Neural cell (in vitro differentiated cells): ENCODE results near the gene HIVEP1. TPM values are rescaled to one million over a fixed set of nuclear protein-coding genes. Genes with fewer than 3 reads are reported as not detected.

Experiments
- H2AFZ ChIP-seq: fragments of 200-600, 300-800 bp; sonication (generic), shearing (Covaris generic); 2 replicates; pipeline ENCODE4 v1.6.0; 2014; ENCODE audit warnings: low read depth, mild to moderate bottlenecking, antibody characterized with exemption, low read length, moderate library complexity
- H3F3A ChIP-seq: fragments of 200-600 bp; shearing (Covaris generic); 2 replicates; pipeline ENCODE4 v1.6.1; 2016; ENCODE audit warnings: mild to moderate bottlenecking, moderate library complexity, mixed read lengths, antibody characterized with exemption, low read length; ENCODE audit not compliant: insufficient read depth, poor library complexity, severe bottlenecking
- H3K27ac ChIP-seq: fragments of 200-600, 300-800 bp; sonication (generic), shearing (Covaris generic); 2 replicates; pipeline ENCODE4 v1.5.1; 2014; ENCODE audit warnings: mild to moderate bottlenecking, low read length, moderate library complexity
- H3K27me3 ChIP-seq: fragments of 300-800, 200-600 bp; sonication (generic), shearing (Covaris generic); 2 replicates; pipeline ENCODE4 v1.6.0; 2014; ENCODE audit warnings: mild to moderate bottlenecking, low read depth, low read length, moderate library complexity; ENCODE audit not compliant: insufficient read depth
- H3K36me3 ChIP-seq: fragments of 300-800, 200-600 bp; sonication (generic), shearing (Covaris generic); 2 replicates; pipeline ENCODE4 v1.5.1; 2014; ENCODE audit warnings: mild to moderate bottlenecking, antibody characterized with exemption, low read length, moderate library complexity; ENCODE audit not compliant: insufficient read depth
- H3K4me2 ChIP-seq: fragments of 300-800, 200-600 bp; sonication (generic), shearing (Covaris generic); 2 replicates; pipeline ENCODE4 v1.6.0; 2014; ENCODE audit warnings: mild to moderate bottlenecking, low read length
- H3K4me3 ChIP-seq: fragments of 300-800, 200-600 bp; sonication (generic), shearing (Covaris generic); 2 replicates; pipeline ENCODE4 v1.5.1; 2014; ENCODE audit warnings: mild to moderate bottlenecking, low read length, moderate library complexity
- H3K79me2 ChIP-seq: fragments of 200-600 bp; shearing (Covaris generic); replicated peaks from 2 replicates; pipeline ENCODE4 v1.6.0; 2014; ENCODE audit warnings: mild to moderate bottlenecking, low read length, moderate library complexity; ENCODE audit not compliant: insufficient read depth
- H3K9ac ChIP-seq: fragments of 300-800, 200-600 bp; sonication (generic), shearing (Covaris generic); 2 replicates; pipeline ENCODE4 v1.6.1; 2016; ENCODE audit warnings: mild to moderate bottlenecking, low read length, mixed read lengths
- H3K9me2 ChIP-seq: fragments of 200-600 bp; shearing (Covaris generic); 2 replicates; pipeline ENCODE4 v1.6.1; 2016; ENCODE audit warnings: mild to moderate bottlenecking, low read length, mixed read lengths; ENCODE audit not compliant: insufficient read depth
- H3K9me3 ChIP-seq: fragments of 200-600, 300-800 bp; sonication (generic), shearing (Covaris generic); 2 replicates; pipeline ENCODE4 v1.6.1; 2016; ENCODE audit warnings: mild to moderate bottlenecking, mixed run types, low read length, moderate library complexity, mixed read lengths
- H4K20me1 ChIP-seq: fragments of 200-600 bp; shearing (Covaris generic); 2 replicates; pipeline ENCODE4 v1.6.1; 2016; ENCODE audit warnings: mild to moderate bottlenecking, mixed run types; ENCODE audit not compliant: insufficient read depth
- CTCF ChIP-seq: fragments of 450-650 bp; IDR thresholded peaks from 2 replicates; pipeline ENCODE4 v1.5.1; 2014; ENCODE audit warnings: antibody characterized with exemption, mild to moderate bottlenecking, moderate library complexity; ENCODE audit not compliant: poor library complexity, severe bottlenecking
- EP300 ChIP-seq: fragments of 450-650 bp; conservative IDR thresholded peaks from 2 replicates; pipeline ENCODE4 v1.6.1; 2014; ENCODE audit warnings: antibody characterized with exemption, mild to moderate bottlenecking, moderate library complexity; ENCODE audit not compliant: poor library complexity, severe bottlenecking
- EZH2 ChIP-seq: fragments of 200-600, 300-800 bp; shearing (Covaris generic), sonication (generic); IDR thresholded peaks from 2 replicates; pipeline ENCODE4 v1.6.1; 2014; ENCODE audit warnings: antibody characterized with exemption, low read length, borderline replicate concordance, mild to moderate bottlenecking; ENCODE audit not compliant: insufficient read depth, poor library complexity, severe bottlenecking
- MXI1 ChIP-seq: fragments of 450-650 bp; conservative IDR thresholded peaks from 2 replicates; pipeline ENCODE4 v1.6.1; 2014; ENCODE audit warnings: antibody characterized with exemption, mild to moderate bottlenecking; ENCODE audit not compliant: poor library complexity, severe bottlenecking
- POLR2AphosphoS5 ChIP-seq: IDR thresholded peaks from 2 replicates; pipeline ENCODE4 v1.6.1; 2012
- RAD21 ChIP-seq: fragments of 450-650 bp; conservative IDR thresholded peaks from 2 replicates; pipeline ENCODE4 v1.6.1; 2014; ENCODE audit warnings: antibody characterized with exemption, mild to moderate bottlenecking, moderate library complexity
- REST ChIP-seq: IDR thresholded peaks from 2 replicates; pipeline ENCODE4 v1.6.1; 2012; ENCODE audit warnings: borderline replicate concordance
- SMC3 ChIP-seq: fragments of 450-650 bp; conservative IDR thresholded peaks from 2 replicates; pipeline ENCODE4 v1.6.1; 2014; ENCODE audit warnings: antibody characterized with exemption, mild to moderate bottlenecking, moderate library complexity; ENCODE audit not compliant: poor library complexity
- TAF1 ChIP-seq: IDR thresholded peaks from 2 replicates; pipeline ENCODE4 v1.6.1; 2012; ENCODE audit warnings: low read depth
- polyA plus RNA-seq: library from polyadenylated mRNA; depleted of rRNA; stranded (reverse); fragments of >200 nt; gene quantifications from 2 replicates; pipeline ENCODE4 v1.2.3, GENCODE V29; 2014

HIVEP1 gene
- polyA plus RNA-seq, 1 donor from 2014 or later = 3.6 TPM

- H3K27me3 ChIP-seq = no peaks in the 10 kb centered on the region
- no peaks in the 10 kb centered on the region for H3K9me3 ChIP-seq
- no peaks in the 10 kb centered on the region for H3F3A ChIP-seq
- no peak overlapping the region for H3K9ac ChIP-seq
- no peaks in the 10 kb centered on the region for H4K20me1 ChIP-seq
- peaks cover 28% of the 10 kb centered on the region for H3K79me2 ChIP-seq
- H3K4me2 ChIP-seq = no peak overlapping the region
- H2AFZ ChIP-seq = no peak overlapping the region
- TF ChIP-seq SMC3 = no peak
- TF ChIP-seq CTCF = no peak
- no peak for TF ChIP-seq RAD21
- TF ChIP-seq EP300 = no peak
- TF ChIP-seq TAF1 = no peak
- no peak for TF ChIP-seq EZH2
- no peak for TF ChIP-seq REST
- TF ChIP-seq MXI1 = no peak
- no peak for TF ChIP-seq POLR2AphosphoS5
- no peaks in the 10 kb centered on the region for H3K9me2 ChIP-seq
- H3K27ac ChIP-seq = no peak overlapping the region
- no peaks in the 10 kb centered on the region for H3K36me3 ChIP-seq
- no peak overlapping the region for H3K4me3 ChIP-seq
Measured at GRCh38 chr6:12024699-12025434, 12.8 kb downstream of the HIVEP1 start.

DNA sequence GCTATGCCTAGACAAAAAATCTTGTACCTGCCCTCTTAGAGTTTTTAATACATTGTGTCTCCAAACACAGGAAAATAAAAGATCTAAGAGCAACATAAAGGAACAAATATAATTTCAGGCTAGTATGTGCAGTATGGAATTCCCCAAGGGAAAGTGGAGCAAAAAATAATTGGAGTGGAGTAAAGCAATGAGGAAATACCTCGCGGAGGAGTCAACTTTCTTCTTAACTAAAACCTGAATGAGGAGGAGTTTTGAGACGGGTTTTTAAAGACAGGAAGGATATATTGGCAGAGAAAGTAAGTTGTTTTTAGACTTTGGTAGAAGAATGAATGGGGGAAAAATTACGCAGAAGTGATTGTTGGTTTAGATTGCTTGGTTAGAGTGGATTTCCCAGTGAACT lies 14.0 kb downstream of the HIVEP1 start:
- H3K27me3 ChIP-seq = no peaks in the 10 kb centered on the region
- H3K9me2 ChIP-seq = no peaks in the 10 kb centered on the region
- no peaks in the 10 kb centered on the region for H3F3A ChIP-seq
- H3K9me3 ChIP-seq = no peaks in the 10 kb centered on the region
- no peaks in the 10 kb centered on the region for H3K36me3 ChIP-seq
- H4K20me1 ChIP-seq = no peaks in the 10 kb centered on the region
- H3K27ac ChIP-seq = no peak overlapping the region
- no peak overlapping the region for H3K4me3 ChIP-seq
- H2AFZ ChIP-seq = no peak overlapping the region
- no peak overlapping the region for H3K9ac ChIP-seq
- H3K79me2 ChIP-seq = peaks cover 27% of the 10 kb centered on the region
- TF ChIP-seq SMC3 = no peak
- TF ChIP-seq MXI1 = no peak
- TF ChIP-seq CTCF = no peak
- TF ChIP-seq EZH2 = no peak
- no peak for TF ChIP-seq POLR2AphosphoS5
- TF ChIP-seq REST = no peak
- no peak for TF ChIP-seq TAF1
- no peak for TF ChIP-seq RAD21
- H3K4me2 ChIP-seq = no peak overlapping the region
